UCSD-AML1 (cell line): ENCODE measurements around the gene GCNT1.
A peak's percentile ranks its signal among the peaks of the same experiment; 100 is the strongest.
"Not testable (repeated sequence)": the region's sequence is repeated elsewhere in the genome, so short reads cannot be mapped to it uniquely, and the experiment has no call there.

Experiments used
- DNase-seq: peaks from one replicate; lab custom pipeline; 2025; ENCODE audit not compliant: unreplicated experiment; lab: John Stamatoyannopoulos, UW

The GCNT1 gene

DNA sequence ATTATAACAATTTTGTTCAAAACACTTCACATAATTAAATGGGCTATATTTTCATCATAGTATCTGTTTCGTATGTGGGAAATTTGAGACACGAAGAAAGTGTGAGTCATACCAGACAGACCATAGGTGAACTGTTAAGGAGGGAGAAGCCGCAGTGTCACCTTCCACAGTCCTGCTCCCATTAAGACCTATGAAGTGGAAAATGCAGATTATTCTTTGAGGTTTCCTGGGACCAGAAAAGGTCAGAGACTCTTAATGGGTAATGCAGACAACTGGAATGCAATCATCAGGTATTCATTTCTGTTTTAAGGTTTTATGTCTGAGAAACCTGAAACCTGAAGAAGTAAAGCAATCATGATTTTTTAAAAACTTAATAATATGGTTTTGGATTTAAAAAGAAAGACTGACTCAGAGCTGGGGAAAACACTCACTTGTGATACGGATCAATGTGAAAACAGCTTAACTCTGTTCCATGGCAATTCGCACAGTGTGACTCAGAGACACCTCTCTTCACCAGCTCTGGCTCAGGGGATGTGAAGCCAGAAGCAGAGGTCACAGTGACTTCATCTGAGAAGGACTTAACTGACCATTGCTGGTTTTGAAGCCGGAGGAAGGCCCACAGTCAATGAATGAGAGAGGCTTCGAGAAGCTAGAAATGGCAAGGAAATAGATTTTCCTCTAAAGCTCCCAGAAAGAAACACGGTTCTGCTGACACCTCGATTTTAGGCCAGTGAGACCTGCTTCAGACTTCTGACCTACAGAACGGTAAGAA lies 17.2 kb upstream of the GCNT1 start:
- DNase-seq = no peak

- DNase-seq = no peak
Measured at GRCh38 chr9:76443887-76444286, 15.1 kb upstream of the GCNT1 start.

DNA sequence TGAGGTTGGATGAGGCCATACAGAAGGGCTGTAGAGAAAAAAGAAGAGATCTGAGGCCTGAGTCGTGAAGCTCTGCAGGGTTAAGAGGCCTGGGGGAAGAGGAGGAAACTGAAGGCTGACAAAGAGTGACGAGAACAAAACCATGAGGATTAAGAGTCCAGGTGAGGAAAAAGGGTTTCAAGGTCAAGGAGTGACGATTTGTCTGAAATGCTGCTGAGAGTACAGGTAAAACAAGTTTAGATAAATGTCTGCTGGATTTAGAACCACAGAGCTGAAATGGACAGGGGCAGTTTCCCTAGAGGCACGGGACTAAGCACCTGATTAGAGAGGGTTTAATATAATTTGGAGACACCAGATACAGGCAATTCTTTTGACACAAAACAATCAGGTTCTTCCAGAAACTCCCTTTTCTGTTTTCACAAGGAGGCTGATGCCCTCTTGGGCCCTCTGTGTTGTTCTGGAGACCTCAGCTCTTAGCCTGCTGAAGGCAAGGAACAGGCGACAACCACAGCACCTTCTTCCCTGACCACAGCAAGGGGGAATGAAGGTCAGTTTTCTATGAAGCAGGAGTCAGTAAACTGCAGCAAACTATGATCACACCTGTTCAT lies 14.6 kb upstream of the GCNT1 start:
- DNase-seq = no peak

- DNase-seq = no peak
Measured at GRCh38 chr9:76445976-76446375, 13.0 kb upstream of the GCNT1 start.

DNA sequence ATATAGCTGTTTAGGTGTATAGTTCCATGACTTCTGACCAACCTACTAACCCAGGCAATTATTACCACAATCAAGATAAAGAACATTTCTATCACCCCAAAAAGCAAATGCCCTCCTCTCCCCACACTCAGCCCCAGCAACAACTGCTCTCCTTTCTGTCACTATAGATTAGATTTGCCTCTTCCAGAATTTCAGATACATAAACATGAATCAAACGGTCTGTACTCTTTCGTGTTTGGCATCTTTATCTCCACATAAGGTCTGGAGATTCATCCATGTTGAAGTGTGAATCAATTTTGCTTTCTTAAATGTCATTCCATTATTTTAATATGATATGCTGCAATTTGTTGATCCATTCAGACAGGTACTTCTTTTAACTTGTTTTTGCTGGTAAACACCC lies 10.5 kb upstream of the GCNT1 start:
- DNase-seq = no peak

- no peak for DNase-seq
Measured at GRCh38 chr9:76451234-76451633, 7.7 kb upstream of the GCNT1 start.

GRCh38 chr9:76452839-76453238 lies 6.1 kb upstream of the GCNT1 start:
- no peak for DNase-seq

DNA sequence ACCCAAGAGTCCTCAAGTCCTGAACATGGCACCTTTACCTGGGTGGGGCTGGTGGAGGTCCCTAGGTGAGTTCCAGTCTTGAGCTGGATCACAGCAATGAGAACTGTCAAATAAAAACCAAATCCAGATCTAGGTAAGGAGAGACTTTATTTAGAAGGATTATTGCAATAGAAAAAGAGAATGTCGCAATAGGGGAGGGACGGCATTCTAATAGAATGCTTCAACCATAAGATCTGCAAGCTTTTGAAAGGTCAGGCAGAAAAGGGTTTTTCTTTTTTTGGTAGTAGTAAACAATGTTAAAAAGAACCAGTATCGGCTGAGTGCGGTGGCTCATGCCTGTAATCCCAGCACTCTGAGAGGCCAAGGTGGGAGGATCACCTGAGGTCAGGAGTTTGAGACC lies 5.2 kb upstream of the GCNT1 start:
- no peak for DNase-seq

GRCh38 chr9:76454311-76454710 lies 4.7 kb upstream of the GCNT1 start:
- no peak for DNase-seq

- DNase-seq = peak; percentile 82
Measured at GRCh38 chr9:76456202-76456926, 2.6 kb upstream of the GCNT1 start.

DNA sequence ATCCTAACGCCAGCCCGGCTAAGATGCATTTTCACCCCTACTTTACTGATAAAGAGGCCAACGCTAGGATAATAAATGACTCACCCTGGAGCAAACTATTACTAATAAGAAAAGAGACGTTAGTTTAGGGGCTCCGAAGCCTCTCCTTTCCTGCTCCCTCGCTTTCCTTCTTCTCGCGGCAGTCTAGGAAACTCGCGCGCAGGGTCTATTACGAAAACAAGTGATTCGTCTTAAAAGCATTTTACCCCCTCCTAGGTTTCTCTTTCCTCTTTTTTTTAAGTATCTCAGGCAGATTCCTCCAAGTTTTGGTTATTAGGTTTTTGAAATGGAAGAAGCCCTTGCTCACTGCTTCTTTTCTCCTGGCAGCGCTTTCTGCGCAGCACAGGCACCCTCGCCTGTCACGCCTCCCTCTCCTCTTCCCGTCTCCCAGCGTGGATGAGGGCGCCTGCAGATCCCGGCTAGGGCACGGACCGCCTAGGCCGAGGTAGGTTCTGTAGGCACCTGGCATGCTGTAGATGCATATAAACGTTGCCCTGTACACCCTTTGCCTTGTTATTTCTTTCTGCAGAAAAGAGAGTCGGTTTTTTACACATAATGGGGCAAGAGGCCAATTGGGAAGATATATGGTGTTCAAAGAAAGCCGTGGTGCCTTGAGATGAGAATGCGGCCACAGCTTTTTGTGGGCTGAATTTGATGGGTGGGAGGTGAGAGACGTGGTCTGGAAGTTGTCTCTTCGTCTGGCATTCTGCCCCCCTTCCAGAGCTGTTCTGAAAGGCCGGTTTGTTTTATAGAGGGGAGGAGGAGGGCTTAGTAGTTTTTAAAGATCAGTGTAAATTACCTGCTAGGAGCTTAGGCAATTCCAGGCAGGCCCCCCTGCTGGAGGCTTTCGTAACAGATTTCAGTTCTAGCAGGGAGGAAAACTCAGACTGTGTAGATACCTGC lies 983 bp downstream of the GCNT1 start:
- DNase-seq = peak; percentile 56

DNA sequence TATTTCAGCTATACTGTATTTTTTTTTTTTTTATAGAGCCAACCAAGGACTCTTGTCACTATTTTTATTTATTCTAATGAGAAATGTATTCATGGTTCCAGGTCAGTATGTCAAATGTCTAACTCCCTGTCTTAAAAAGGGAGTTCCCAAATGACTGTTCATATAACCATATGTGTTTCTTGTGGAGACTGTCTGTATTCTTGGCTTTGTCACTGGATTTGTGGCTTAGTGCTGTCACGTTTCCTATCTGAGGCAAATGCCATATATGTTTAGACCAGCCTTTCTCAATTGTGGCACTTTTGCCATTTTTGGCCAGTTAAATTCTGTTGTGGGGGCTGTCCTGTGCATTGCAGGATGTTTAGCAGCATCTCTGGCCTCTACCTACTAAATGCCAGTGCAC lies 3.1 kb downstream of the GCNT1 start:
- no peak for DNase-seq

DNA sequence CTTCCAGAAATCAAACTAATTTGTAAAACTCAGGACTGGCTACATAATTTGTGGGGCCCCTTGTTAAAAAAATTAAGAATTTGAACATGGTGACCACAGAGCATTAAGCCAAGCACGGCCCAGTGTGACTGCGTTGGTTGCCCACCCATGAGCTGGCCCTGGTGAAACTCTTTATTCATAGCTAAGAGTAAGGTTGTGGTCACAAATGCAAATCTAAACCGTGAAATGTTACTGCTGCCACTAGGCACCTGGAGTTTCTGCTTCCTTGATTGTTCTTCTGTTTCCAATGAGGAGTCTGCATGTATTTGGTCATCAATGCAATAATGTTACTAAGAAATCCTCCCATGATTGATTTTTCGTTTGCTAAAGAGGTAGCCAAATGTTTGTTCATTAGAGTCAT lies 4.2 kb downstream of the GCNT1 start:
- no peak for DNase-seq

DNA sequence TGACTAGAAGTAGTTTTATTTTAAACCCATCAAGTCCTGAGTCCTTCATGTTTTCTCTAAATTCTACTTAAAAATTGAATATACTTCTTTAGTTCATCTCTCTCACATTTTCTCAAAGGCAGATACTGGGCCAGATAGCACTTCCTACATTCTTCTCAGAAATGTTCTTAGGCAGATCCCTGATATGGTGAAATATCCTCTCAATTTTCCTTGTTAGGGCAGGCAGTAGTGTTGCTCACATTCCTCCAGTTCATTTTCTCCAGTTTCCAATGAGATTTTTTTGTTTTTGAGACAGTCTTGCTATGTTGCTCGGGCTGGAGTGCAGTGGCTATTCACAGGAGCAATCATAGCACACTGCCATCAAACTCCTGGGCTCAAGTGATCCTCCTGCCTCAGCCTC lies 5.7 kb downstream of the GCNT1 start:
- DNase-seq = no peak

GRCh38 chr9:76465442-76466298 lies 6.7 kb downstream of the GCNT1 start:
- DNase-seq = no peak

DNA sequence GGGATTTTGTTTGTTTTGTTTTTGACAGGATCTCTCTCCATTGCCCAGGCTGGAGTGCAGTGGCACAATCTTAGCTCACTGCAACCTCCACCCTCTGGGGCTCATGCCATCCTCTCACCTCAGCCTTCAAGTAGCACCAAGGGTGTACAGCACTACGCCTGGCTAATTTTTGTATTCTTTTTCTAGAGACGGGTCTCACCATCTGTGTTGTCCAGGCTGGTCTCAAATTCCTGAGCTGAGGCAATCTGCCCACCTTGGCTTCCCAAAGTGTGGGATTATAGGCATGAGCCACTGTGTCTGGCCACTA lies 7.3 kb downstream of the GCNT1 start:
- DNase-seq = no peak

GRCh38 chr9:76474419-76474818 lies 15.4 kb downstream of the GCNT1 start:
- DNase-seq = no peak

DNA sequence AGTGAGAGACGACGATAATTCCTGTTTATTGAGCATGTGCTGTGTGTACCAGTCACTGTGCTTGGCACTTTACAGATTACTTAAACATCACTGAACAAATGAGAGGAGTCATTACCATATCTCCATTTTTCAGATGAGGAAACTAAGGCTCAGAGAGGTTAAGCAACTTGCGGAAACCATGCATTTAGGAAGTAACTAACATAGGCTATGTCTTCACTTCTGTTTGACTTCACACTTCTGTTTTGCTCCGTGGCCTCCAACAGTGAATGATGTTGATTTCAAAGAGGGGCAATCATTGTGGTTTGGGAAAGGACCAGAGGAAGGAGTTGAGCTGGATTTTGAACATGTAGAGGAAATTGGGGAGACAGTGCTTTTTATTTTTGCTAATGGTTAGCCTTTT lies 16.7 kb downstream of the GCNT1 start:
- no peak for DNase-seq

- DNase-seq = not testable (repeated sequence)
Measured at GRCh38 chr9:76477818-76478217, 18.8 kb downstream of the GCNT1 start.

GRCh38 chr9:76478226-76478625 lies 19.2 kb downstream of the GCNT1 start:
- no peak for DNase-seq
